H9 (cell line): ENCODE data around the gene ZNF341. TPM values are rescaled to one million over a fixed set of nuclear protein-coding genes. Genes with fewer than 3 reads are reported as not detected.

ENCODE experiments used
- DNase-seq: peaks from one replicate; pipeline ENCODE4 v3.0.0-alpha.2; 2017
- H2AFZ ChIP-seq: one replicate; pipeline ENCODE4 v1.6.1; 2013; ENCODE audit warnings: mild to moderate bottlenecking, low read length, control low read depth, moderate library complexity
- H2AK5ac ChIP-seq: 2 replicates; pipeline ENCODE4 v1.6.1; 2013; ENCODE audit warnings: low read length, control low read depth, mixed read lengths; ENCODE audit not compliant: insufficient read length
- H2BK120ac ChIP-seq: one replicate; pipeline ENCODE4 v1.6.1; 2013; ENCODE audit warnings: low read depth, mild to moderate bottlenecking, low read length, control low read depth, inconsistent platforms; ENCODE audit not compliant: poor library complexity, severe bottlenecking
- H2BK12ac ChIP-seq: 2 replicates; pipeline ENCODE4 v1.6.1; 2013; ENCODE audit warnings: low read length, control low read depth, mixed read lengths, low read depth; ENCODE audit not compliant: insufficient read length
- H2BK15ac ChIP-seq: 2 replicates; pipeline ENCODE4 v1.6.1; 2013; ENCODE audit warnings: low read depth, low read length, control low read depth
- H2BK20ac ChIP-seq: one replicate; pipeline ENCODE4 v1.6.1; 2013; ENCODE audit warnings: low read depth, mild to moderate bottlenecking, low read length, control low read depth, inconsistent platforms; ENCODE audit not compliant: poor library complexity, severe bottlenecking
- H2BK5ac ChIP-seq: 2 replicates; pipeline ENCODE4 v1.6.1; 2013; ENCODE audit warnings: low read length, control low read depth, mixed read lengths; ENCODE audit not compliant: insufficient read length
- H3K14ac ChIP-seq: 2 replicates; pipeline ENCODE4 v1.6.1; 2013; ENCODE audit warnings: low read length, control low read depth; ENCODE audit not compliant: insufficient read depth
- H3K18ac ChIP-seq: 2 replicates; pipeline ENCODE4 v1.6.1; 2013; ENCODE audit warnings: low read depth, mild to moderate bottlenecking, mixed read lengths, low read length, control low read depth; ENCODE audit not compliant: insufficient read length
- H3K23ac ChIP-seq: 2 replicates; pipeline ENCODE4 v1.6.1; 2013; ENCODE audit warnings: low read length, control low read depth, mixed read lengths, low read depth; ENCODE audit not compliant: insufficient read length
- H3K23me2 ChIP-seq: 2 replicates; pipeline ENCODE4 v1.6.1; 2013; ENCODE audit warnings: low read depth, mild to moderate bottlenecking, mixed read lengths, low read length, control low read depth; ENCODE audit not compliant: insufficient read length, poor library complexity, severe bottlenecking
- H3K27ac ChIP-seq: 2 replicates; pipeline ENCODE4 v1.5.1; 2013; ENCODE audit warnings: low read length, control low read depth, mixed read lengths, low read depth; ENCODE audit not compliant: insufficient read length
- H3K27me3 ChIP-seq: 2 replicates; pipeline ENCODE4 v1.6.1; 2013; ENCODE audit warnings: low read length, control low read depth, inconsistent platforms; ENCODE audit not compliant: insufficient read depth
- H3K4ac ChIP-seq: 2 replicates; pipeline ENCODE4 v1.6.1; 2013; ENCODE audit warnings: low read depth, mild to moderate bottlenecking, control low read depth, inconsistent platforms, low read length, moderate library complexity
- H3K4me1 ChIP-seq: 2 replicates; pipeline ENCODE4 v1.6.1; 2013; ENCODE audit warnings: low read length, control low read depth, inconsistent platforms; ENCODE audit not compliant: insufficient read depth
- H3K4me2 ChIP-seq: 2 replicates; pipeline ENCODE4 v1.6.1; 2013; ENCODE audit warnings: low read length, control low read depth, mixed read lengths; ENCODE audit not compliant: insufficient read length, insufficient read depth
- H3K56ac ChIP-seq: 2 replicates; pipeline ENCODE4 v1.6.1; 2013; ENCODE audit warnings: low read depth, mild to moderate bottlenecking, mixed read lengths, low read length, control low read depth; ENCODE audit not compliant: insufficient read length
- H3K79me1 ChIP-seq: 2 replicates; pipeline ENCODE4 v1.6.1; 2013; ENCODE audit warnings: low read depth, mild to moderate bottlenecking, moderate library complexity, low read length, control low read depth, inconsistent platforms; ENCODE audit not compliant: insufficient read depth, poor library complexity, severe bottlenecking
- H3K79me2 ChIP-seq: 2 replicates; pipeline ENCODE4 v1.6.1; 2013; ENCODE audit warnings: low read length, control low read depth, inconsistent platforms; ENCODE audit not compliant: insufficient read depth
- H3K9ac ChIP-seq: 2 replicates; pipeline ENCODE4 v1.6.1; 2013; ENCODE audit warnings: low read length, control low read depth, mixed read lengths; ENCODE audit not compliant: insufficient read length; ENCODE audit errors: extremely low read depth
- H3K9me3 ChIP-seq: one replicate; pipeline ENCODE4 v1.6.1; 2013; ENCODE audit warnings: low read depth, low read length, inconsistent platforms; ENCODE audit not compliant: control insufficient read depth
- H3T11ph ChIP-seq: one replicate; pipeline ENCODE4 v1.6.1; 2013; ENCODE audit warnings: mild to moderate bottlenecking, low read length, control low read depth, inconsistent platforms
- H4K20me1 ChIP-seq: one replicate; pipeline ENCODE4 v1.6.1; 2013; ENCODE audit not compliant: control insufficient read depth, insufficient read length, insufficient read depth
- H4K5ac ChIP-seq: 2 replicates; pipeline ENCODE4 v1.6.1; 2013; ENCODE audit warnings: low read depth, mild to moderate bottlenecking, mixed read lengths, low read length, control low read depth; ENCODE audit not compliant: insufficient read length
- H4K8ac ChIP-seq: replicated peaks from 2 replicates; pipeline ENCODE4 v1.6.1; 2013; ENCODE audit warnings: low read length, control low read depth, mixed read lengths, low read depth; ENCODE audit not compliant: insufficient read length
- H4K91ac ChIP-seq: 2 replicates; pipeline ENCODE4 v1.6.1; 2013; ENCODE audit warnings: low read depth, mild to moderate bottlenecking, moderate library complexity, mixed read lengths, low read length, control low read depth; ENCODE audit not compliant: insufficient read length
- H3K27ac Mint-ChIP-seq, 3 experiments: 2 replicates in 2 of 3; 3 replicates in 1 of 3; pipeline ENCODE4 v1.8.0; 2020 to 2021; ENCODE audit warnings: mixed read lengths in 3 of 3, mild to moderate bottlenecking in 1 of 3, moderate library complexity in 1 of 3
- H3K27me3 Mint-ChIP-seq: 2 replicates; pipeline ENCODE4 v1.8.0; 2021; ENCODE audit warnings: low read depth, mild to moderate bottlenecking, moderate library complexity, mixed read lengths
- H3K36me3 Mint-ChIP-seq, 3 experiments: 2 replicates in 2 of 3; 3 replicates in 1 of 3; pipeline ENCODE4 v1.8.0; 2020 to 2021; ENCODE audit warnings: low read depth in 3 of 3, mixed read lengths in 3 of 3; ENCODE audit not compliant: insufficient read depth in 1 of 3
- H3K4me1 Mint-ChIP-seq, 2 experiments: 2 replicates each; pipeline ENCODE4 v1.8.0; 2020; ENCODE audit warnings: mixed read lengths in 2 of 2
- H3K4me3 Mint-ChIP-seq, 2 experiments: 2 replicates in 1 of 2; 3 replicates in 1 of 2; pipeline ENCODE4 v1.8.0; 2020 to 2021; ENCODE audit warnings: mild to moderate bottlenecking in 2 of 2, mixed read lengths in 2 of 2, moderate library complexity in 1 of 2
- H3K9me3 Mint-ChIP-seq, 2 experiments: 2 replicates in 1 of 2; 3 replicates in 1 of 2; pipeline ENCODE4 v1.8.0; 2020; ENCODE audit warnings: mild to moderate bottlenecking in 2 of 2, mixed read lengths in 2 of 2, moderate library complexity in 1 of 2
- CTCF ChIP-seq: fragments of 200-600 bp; sonication (generic); conservative IDR thresholded peaks from 3 replicates; pipeline ENCODE4 v1.8.0; 2021; ENCODE audit warnings: antibody characterized with exemption, mild to moderate bottlenecking
- WGBS: extraction: QIAGEN DNeasy Blood & Tissue Kit; methylation state at CpG from one replicate; pipeline ENCODE4 v1.1.7; 2013; ENCODE audit warnings: missing lambda C conversion rate, low lambda C conversion rate, mixed read lengths; ENCODE audit not compliant: insufficient read length; ENCODE audit errors: extremely low coverage; 5-methylcytosine and 5-hydroxymethylcytosine counted together
- total RNA-seq: library from RNA; stranded (reverse); gene quantifications from 2 replicates; pipeline ENCODE4 v1.2.1, GENCODE V29; 2021

Gene ZNF341
- total RNA-seq, 1 experiment from 2014 or later = 5.2 TPM

- Histone ChIP-seq H2BK120ac (no peak overlapping the region), H4K5ac (no peak overlapping the region), H2BK20ac (no peak overlapping the region), H2BK12ac (no peak overlapping the region), H3K56ac (no peak overlapping the region), H3K18ac (no peak overlapping the region), H3T11ph (no peak overlapping the region), H3K27me3 (no peaks in the 10 kb centered on the region), H3K9me3 (no peaks in the 10 kb centered on the region), H3K23ac (no peak overlapping the region), H4K91ac (no peak overlapping the region), H2BK5ac (no peak overlapping the region), H4K20me1 (peaks cover 2% of the 10 kb centered on the region), H3K4ac (no peak overlapping the region), H3K4me2 (no peak overlapping the region), H3K4me1 (no peaks in the 10 kb centered on the region), H3K14ac (no peak overlapping the region), H3K79me1 (no peaks in the 10 kb centered on the region), H3K23me2 (no peaks in the 10 kb centered on the region), H4K8ac (no peak overlapping the region), H3K27ac (no peak overlapping the region), H2BK15ac (no peak overlapping the region), H2AFZ (no peak overlapping the region), H3K79me2 (no peaks in the 10 kb centered on the region), H2AK5ac (no peak overlapping the region), H3K9ac (no peak overlapping the region)
- Mint-ChIP-seq H3K9me3 (no peaks in the 10 kb centered on the region), H3K27me3 (no peaks in the 10 kb centered on the region), H3K36me3 (peaks cover 3 to 34% (median 4%) of the 10 kb centered on the region in 3 experiments; a peak in 5 of 7 replicates), H3K27ac (no peak overlapping the region), H3K4me1 (peaks cover 0 to 7% of the 10 kb centered on the region in 2 experiments; a peak in 1 of 4 replicates), H3K4me3 (no peak overlapping the region; a peak in 1 of 5 replicates)
- TF ChIP-seq CTCF = no peak
- WGBS = no CpG with 5 or more reads among the region's 2 CpGs
- no peak for DNase-seq
These were observed 36.0 kb downstream of the ZNF341 start for GRCh38 chr20:33767777-33768138.
